Dendritic cell treated with granulocyte-macrophage colony-stimulating factor and Interleukin-4, amounts not matched to agents 40 ng/mL and 50 ng/mL, for 4 days (primary cell): Measurements from ENCODE around the gene ZNF106.

Experiments
- H3K27ac Mint-ChIP-seq: one replicate; pipeline ENCODE4 v1.8.0; 2022; ENCODE audit warnings: mild to moderate bottlenecking, mixed read lengths
- H3K27me3 Mint-ChIP-seq: one replicate; pipeline ENCODE4 v1.8.0; 2022; ENCODE audit warnings: mild to moderate bottlenecking, mixed read lengths
- H3K36me3 Mint-ChIP-seq: one replicate; pipeline ENCODE4 v1.8.0; 2022; ENCODE audit warnings: low read depth, mixed read lengths
- H3K4me1 Mint-ChIP-seq: one replicate; pipeline ENCODE4 v1.8.0; 2022; ENCODE audit warnings: low read depth, mixed read lengths
- H3K4me3 Mint-ChIP-seq: one replicate; pipeline ENCODE4 v1.8.0; 2022; ENCODE audit warnings: mild to moderate bottlenecking, moderate library complexity, mixed read lengths
- H3K9me3 Mint-ChIP-seq: one replicate; pipeline ENCODE4 v1.8.0; 2022; ENCODE audit warnings: mixed read lengths
- intact Hi-C: fragments of 100-400 bp; cut with micrococcal nuclease; formaldehyde crosslinking; loops from one replicate; pipeline ENCODE4 v1.15.0; 2022

The ZNF106 gene

GRCh38 chr15:42456971-42457370 lies 34.0 kb downstream of the ZNF106 start:
- H3K9me3 Mint-ChIP-seq, result no peaks in the 10 kb centered on the region
- peak overlapping the region; percentile 67 for H3K27ac Mint-ChIP-seq

GRCh38 chr15:42456531-42456930 lies 34.4 kb downstream of the ZNF106 start:
- no peaks in the 10 kb centered on the region for H3K9me3 Mint-ChIP-seq
- H3K4me1 Mint-ChIP-seq, result peaks cover 17% of the 10 kb centered on the region
- peaks cover 70% of the 10 kb centered on the region for H3K36me3 Mint-ChIP-seq
- peak overlapping the region; percentile 67 for H3K27ac Mint-ChIP-seq
- intact Hi-C loops, result no loop called here
- H3K4me3 Mint-ChIP-seq, result no peak overlapping the region
- H3K27me3 Mint-ChIP-seq, result no peaks in the 10 kb centered on the region

More at GRCh38 chr15:42456971-42457370, 34.0 kb downstream of the ZNF106 start:
- Mint-ChIP-seq H3K27me3 (no peaks in the 10 kb centered on the region), H3K36me3 (peaks cover 70% of the 10 kb centered on the region), H3K4me3 (no peak overlapping the region), H3K4me1 (peaks cover 17% of the 10 kb centered on the region)
- intact Hi-C loops, result no loop called here

- Mint-ChIP-seq H3K36me3 (peaks cover 79% of the 10 kb centered on the region), H3K4me3 (no peak overlapping the region), H3K27ac (no peak overlapping the region), H3K4me1 (peaks cover 17% of the 10 kb centered on the region), H3K27me3 (no peaks in the 10 kb centered on the region), H3K9me3 (no peaks in the 10 kb centered on the region)
- intact Hi-C loops, result no loop called here
These were observed 37.1 kb downstream of the ZNF106 start for GRCh38 chr15:42453826-42454225.

GRCh38 chr15:42450425-42450790 lies 40.5 kb downstream of the ZNF106 start:
- Mint-ChIP-seq H3K27ac (no peak overlapping the region), H3K36me3 (peaks cover 84% of the 10 kb centered on the region), H3K4me3 (no peak overlapping the region), H3K4me1 (no peaks in the 10 kb centered on the region), H3K27me3 (no peaks in the 10 kb centered on the region), H3K9me3 (no peaks in the 10 kb centered on the region)
- intact Hi-C loops, result no loop called here

GRCh38 chr15:42449770-42450424 lies 41.0 kb downstream of the ZNF106 start:
- Mint-ChIP-seq H3K9me3 (no peaks in the 10 kb centered on the region), H3K4me1 (no peaks in the 10 kb centered on the region), H3K4me3 (no peak overlapping the region), H3K27me3 (no peaks in the 10 kb centered on the region), H3K36me3 (peaks cover 88% of the 10 kb centered on the region), H3K27ac (no peak overlapping the region)
- intact Hi-C loops, result no loop called here

GRCh38 chr15:42448281-42448680 lies 42.7 kb downstream of the ZNF106 start:
- no peaks in the 10 kb centered on the region for H3K9me3 Mint-ChIP-seq
- no peak overlapping the region for H3K4me3 Mint-ChIP-seq
- no peaks in the 10 kb centered on the region for H3K27me3 Mint-ChIP-seq
- intact Hi-C loops, result no loop called here
- H3K36me3 Mint-ChIP-seq, result peaks cover 88% of the 10 kb centered on the region
- no peak overlapping the region for H3K27ac Mint-ChIP-seq
- H3K4me1 Mint-ChIP-seq, result no peaks in the 10 kb centered on the region

- Mint-ChIP-seq H3K4me1 (no peaks in the 10 kb centered on the region), H3K27ac (no peak overlapping the region), H3K27me3 (no peaks in the 10 kb centered on the region), H3K36me3 (peaks cover 92% of the 10 kb centered on the region), H3K4me3 (no peak overlapping the region), H3K9me3 (no peaks in the 10 kb centered on the region)
- intact Hi-C loops, result no loop called here
These were observed 43.3 kb downstream of the ZNF106 start for GRCh38 chr15:42447599-42447998.

- no peaks in the 10 kb centered on the region for H3K27me3 Mint-ChIP-seq
- no peak overlapping the region for H3K27ac Mint-ChIP-seq
- intact Hi-C loops, result no loop called here
- no peaks in the 10 kb centered on the region for H3K9me3 Mint-ChIP-seq
- H3K36me3 Mint-ChIP-seq, result peaks cover 90% of the 10 kb centered on the region
- H3K4me3 Mint-ChIP-seq, result no peak overlapping the region
- no peaks in the 10 kb centered on the region for H3K4me1 Mint-ChIP-seq
These were observed 45.4 kb downstream of the ZNF106 start for GRCh38 chr15:42445551-42445950.

- Mint-ChIP-seq H3K4me1 (no peaks in the 10 kb centered on the region), H3K36me3 (peaks cover 87% of the 10 kb centered on the region), H3K9me3 (no peaks in the 10 kb centered on the region), H3K4me3 (no peak overlapping the region), H3K27ac (no peak overlapping the region), H3K27me3 (no peaks in the 10 kb centered on the region)
- intact Hi-C loops, result no loop called here
These were observed 46.4 kb downstream of the ZNF106 start for GRCh38 chr15:42444415-42445063.

- Mint-ChIP-seq H3K27ac (no peak overlapping the region), H3K27me3 (no peaks in the 10 kb centered on the region), H3K9me3 (no peaks in the 10 kb centered on the region), H3K36me3 (peaks cover 97% of the 10 kb centered on the region), H3K4me1 (no peaks in the 10 kb centered on the region), H3K4me3 (no peak overlapping the region)
- intact Hi-C loops, result loop anchor here (10.0 kb wide), 1 partner anchor 133 kb away; no protein-coding TSS in a partner anchor
These were observed 63.3 kb downstream of the ZNF106 start for GRCh38 chr15:42427429-42428223.

GRCh38 chr15:42421376-42421775 lies 69.6 kb downstream of the ZNF106 start:
- Mint-ChIP-seq H3K36me3 (peaks cover 96% of the 10 kb centered on the region), H3K4me3 (no peak overlapping the region), H3K27me3 (no peaks in the 10 kb centered on the region), H3K4me1 (no peaks in the 10 kb centered on the region), H3K27ac (no peak overlapping the region), H3K9me3 (no peaks in the 10 kb centered on the region)
- intact Hi-C loops, result loop anchor here (10.0 kb wide), 1 partner anchor 127 kb away; no protein-coding TSS in a partner anchor

- Mint-ChIP-seq H3K9me3 (no peaks in the 10 kb centered on the region), H3K36me3 (peaks cover 96% of the 10 kb centered on the region), H3K4me1 (no peaks in the 10 kb centered on the region), H3K4me3 (no peak overlapping the region), H3K27me3 (no peaks in the 10 kb centered on the region), H3K27ac (no peak overlapping the region)
- intact Hi-C loops, result no loop called here
These were observed 71.6 kb downstream of the ZNF106 start for GRCh38 chr15:42419369-42419768.

GRCh38 chr15:42413920-42414319 lies 77.0 kb downstream of the ZNF106 start:
- Mint-ChIP-seq H3K36me3 (peaks cover 94% of the 10 kb centered on the region), H3K27ac (no peak overlapping the region), H3K4me3 (no peak overlapping the region), H3K27me3 (no peaks in the 10 kb centered on the region), H3K4me1 (no peaks in the 10 kb centered on the region), H3K9me3 (no peaks in the 10 kb centered on the region)
- intact Hi-C loops, result no loop called here

- H3K36me3 Mint-ChIP-seq, result peaks cover 97% of the 10 kb centered on the region
- intact Hi-C loops, result no loop called here
- H3K4me3 Mint-ChIP-seq, result no peak overlapping the region
These were observed 79.1 kb downstream of the ZNF106 start for GRCh38 chr15:42411884-42412283.

More at GRCh38 chr15:42411884-42412283, 79.1 kb downstream of the ZNF106 start:
- no peak overlapping the region for H3K27ac Mint-ChIP-seq
- H3K9me3 Mint-ChIP-seq, result no peaks in the 10 kb centered on the region
- H3K27me3 Mint-ChIP-seq, result no peaks in the 10 kb centered on the region
- H3K4me1 Mint-ChIP-seq, result no peaks in the 10 kb centered on the region
